ENCODE measurements around the gene SNRPA. TPM values are rescaled to one million over a fixed set of nuclear protein-coding genes. Genes with fewer than 3 reads are reported as not detected.
"Not testable (repeated sequence)": the region's sequence is repeated elsewhere in the genome, so short reads cannot be mapped to it uniquely, and the experiment has no call there.

SNRPA gene
- total and polyA plus RNA-seq, 2 of the 13 experiments (the other 11 are each of a cell fraction or from before 2014, with no cell fraction given): 59.6 to 162 TPM

- Histone ChIP-seq H3K27me3 (ENCODE audit: control insufficient read depth in 1 of 2, insufficient read depth in 2 of 2, low read length in 2 of 2) (no peaks in the 10 kb centered on the region), H3K79me2 (ENCODE audit: insufficient read depth, low read length) (no peaks in the 10 kb centered on the region), H3K9me3 (ENCODE audit: low read length) (no peaks in the 10 kb centered on the region), H3K4me1 (ENCODE audit: insufficient read depth, low read length) (peaks cover 38% of the 10 kb centered on the region), H3K9ac (ENCODE audit: insufficient read depth, low read depth, low read length) (no peak overlapping the region), H2AFZ (ENCODE audit: low read length) (no peak overlapping the region), H3K4me3 (replicated peaks in 1 of 3; ENCODE audit: insufficient read depth in 1 of 3, low read depth in 2 of 3, low read length in 3 of 3) (no peak overlapping the region), H3K36me3 (replicated peaks in 1 of 2; ENCODE audit: control insufficient read depth in 1 of 2, insufficient read depth in 2 of 2, low read length in 2 of 2) (no peaks in the 10 kb centered on the region), H4K20me1 (ENCODE audit: insufficient read depth, low read length) (no peaks in the 10 kb centered on the region), H3K4me2 (ENCODE audit: low read depth, low read length) (no peak overlapping the region), H3K27ac (ENCODE audit: extremely low read length, insufficient read depth, low read length) (no peak overlapping the region)
- POLR2A ChIA-PET: no interaction called here
- no peak for DNase-seq (ENCODE audit: low spot score)
- no peak for FAIRE-seq
- TF ChIP-seq ZNF766 (CRISPR knock-in tag; IDR thresholded peaks at IDR 0.05; ENCODE audit: borderline replicate concordance) (no peak), JDP2 (CRISPR knock-in tag; IDR thresholded peaks at IDR 0.05; ENCODE audit: borderline replicate concordance) (no peak), MEIS2 (CRISPR knock-in tag; IDR thresholded peaks at IDR 0.05) (no peak), ISL2 (CRISPR knock-in tag; IDR thresholded peaks at IDR 0.05) (no peak), HMG20A (CRISPR knock-in tag; IDR thresholded peaks at IDR 0.05; ENCODE audit: borderline replicate concordance) (no peak), NKX3-1 (CRISPR knock-in tag; IDR thresholded peaks at IDR 0.05) (no peak), ZBTB33 (CRISPR knock-in tag; IDR thresholded peaks at IDR 0.05) (no peak), HNRNPL (IDR thresholded peaks at IDR 0.05; ENCODE audit: low read depth, low read length) (no peak), ZNF276 (CRISPR knock-in tag; IDR thresholded peaks at IDR 0.05; ENCODE audit: low read depth) (no peak), ETV6 (CRISPR knock-in tag; conservative IDR thresholded peaks at IDR 0.05) (no peak), KLF12 (CRISPR knock-in tag; IDR thresholded peaks at IDR 0.05; ENCODE audit: borderline replicate concordance) (no peak)
- intact Hi-C loops (cut with micrococcal nuclease; ENCODE audit: unreplicated experiment) (no loop called here), in situ Hi-C loops (cut with HindIII; ENCODE audit: extremely low pct_ligation_motif_present, low pct_unique_long_range_greater_than_20kb) (no loop called here)
- WGBS (ENCODE audit: low lambda C conversion rate): 73% methylated on average over 12 of the region's 14 CpGs
- ATAC-seq: no peak
- BruUV-seq (replicated peaks): no TSS peak
- CTCF ChIA-PET (ENCODE audit: low intra/inter-chr PET ratio, low total read pairs): no interaction called here
Observed at GRCh38 chr19:40783711-40784110, 32.7 kb downstream of the SNRPA start.

GRCh38 chr19:40784146-40784545 lies 33.1 kb downstream of the SNRPA start:
- WGBS (ENCODE audit: low lambda C conversion rate): 94% methylated on average over 2 of the region's 2 CpGs
- H3K9ac ChIP-seq (ENCODE audit: insufficient read depth, low read depth, low read length); H3K9me3 ChIP-seq (ENCODE audit: low read length); H3K27ac ChIP-seq (ENCODE audit: extremely low read length, insufficient read depth, low read length); H3K4me2 ChIP-seq (ENCODE audit: low read depth, low read length); CTCF ChIA-PET (ENCODE audit: low intra/inter-chr PET ratio, low total read pairs); FAIRE-seq; H3K4me3 ChIP-seq (replicated peaks in 1 of 3; ENCODE audit: insufficient read depth in 1 of 3, low read depth in 2 of 3, low read length in 3 of 3); H3K36me3 ChIP-seq (replicated peaks in 1 of 2; ENCODE audit: control insufficient read depth in 1 of 2, insufficient read depth in 2 of 2, low read length in 2 of 2); BruUV-seq (replicated peaks); H4K20me1 ChIP-seq (ENCODE audit: insufficient read depth, low read length); in situ Hi-C loops (cut with HindIII; ENCODE audit: extremely low pct_ligation_motif_present, low pct_unique_long_range_greater_than_20kb); H3K79me2 ChIP-seq (ENCODE audit: insufficient read depth, low read length); ATAC-seq; POLR2A ChIA-PET; DNase-seq (ENCODE audit: low spot score); intact Hi-C loops (cut with micrococcal nuclease; ENCODE audit: unreplicated experiment); H3K27me3 ChIP-seq (ENCODE audit: control insufficient read depth in 1 of 2, insufficient read depth in 2 of 2, low read length in 2 of 2); H2AFZ ChIP-seq (ENCODE audit: low read length): not testable (repeated sequence)
- H3K4me1 ChIP-seq (ENCODE audit: insufficient read depth, low read length): peaks cover 34% of the 10 kb centered on the region

All from HepG2 (cell line).